Ovary (tissue), 9 donors: ENCODE measurements around the gene KPNA6. TPM values are rescaled to one million over a fixed set of nuclear protein-coding genes. Genes with fewer than 3 reads are reported as not detected.
A peak's percentile ranks its signal among the peaks of the same experiment; 100 is the strongest.

Experiments used
- DNase-seq, 5 donors: peaks; one replicate each; pipeline ENCODE4 v3.0.0-alpha.2; 2019 to 2020
- H3K27ac ChIP-seq, 2 donors: fragments of 200-600 bp; one replicate each; pipeline versions ENCODE4 v1.5.1 to v1.8.0; 2019 to 2022
- H3K27me3 ChIP-seq: fragments of 200-600 bp; one replicate; pipeline ENCODE4 v1.8.0; 2022
- H3K36me3 ChIP-seq: fragments of 200-600 bp; sonication (generic); one replicate; pipeline ENCODE4 v1.5.1; 2019
- H3K4me1 ChIP-seq: one replicate; pipeline ENCODE4 v1.8.1; 2013; ENCODE audit warnings: mild to moderate bottlenecking, moderate library complexity; ENCODE audit not compliant: insufficient read depth
- H3K4me3 ChIP-seq: fragments of 200-600 bp; sonication (generic); one replicate; pipeline ENCODE4 v1.5.1; 2017
- H3K9me3 ChIP-seq, 2 donors: fragments of 200-600 bp in 1 of 2; sonication (generic) in 1 of 2; one replicate each; pipeline versions ENCODE4 v1.5.1 to v1.8.1; 2013 to 2019; ENCODE audit warnings: mild to moderate bottlenecking in 1 of 2, moderate library complexity in 1 of 2
- EP300 ChIP-seq: sonication (generic); formaldehyde crosslinking; IDR thresholded peaks from one replicate; pipeline ENCODE4 v1.6.1; 2017; ENCODE audit warnings: antibody characterized with exemption
- POLR2A ChIP-seq: fragments of 450-650 bp; IDR thresholded peaks from one replicate; pipeline ENCODE4 v1.6.1; 2017; ENCODE audit warnings: antibody characterized with exemption, mild to moderate bottlenecking, moderate library complexity
- WGBS, 3 donors: extraction: QIAGEN DNeasy Blood & Tissue Kit in 1 of 3; methylation state at CpG; one replicate each; pipeline versions ENCODE4 v1.1.5 to v1.1.7; 2013 to 2017; 5-methylcytosine and 5-hydroxymethylcytosine counted together
- intact Hi-C, 4 donors: fragments of 100-400 bp; cut with DNase I; formaldehyde crosslinking; loops; one replicate each; pipeline versions ENCODE4 v1.11.0 to v1.15.1; 2022 to 2023
- polyA plus RNA-seq, 2 donors: library from polyadenylated mRNA; stranded (reverse); fragments of 200-250 nt in 1 of 2; fragments of 350-450 nt in 1 of 2; fragmentation: Illumina TruSeq in 1 of 2; extraction: RNeasy Lipid Tissue Mini Kit (QIAGEN cat#74804) in 1 of 2; gene quantifications; one replicate each; pipeline ENCODE4 v1.2.3, GENCODE V29; 2013 to 2014
- total RNA-seq, 7 donors: library from RNA; depleted of rRNA in 2 of 7; stranded (reverse); fragments of >200 nt in 2 of 7; fragmentation: NEBNext Ultra II Directional in 3 of 7; extraction: Animal tissue kit (Norgen Biotek cat#: 25700) in 3 of 7; gene quantifications; one replicate each; pipeline versions ENCODE4 v1.1.0 to v1.2.4, GENCODE V29; 2016 to 2023
- TF ChIP-seq, protein P1 (sequence below), 3 donors: fragments of 450-650 bp in 2 of 3; fragments of 200-600 bp in 1 of 3; IDR thresholded peaks; one replicate each; pipeline versions ENCODE4 v1.5.1 to v1.8.0; 2016 to 2022; ENCODE audit warnings: antibody characterized with exemption in 3 of 3, mild to moderate bottlenecking in 1 of 3
- donor health status: DM: no; HTN: no; CAD: no; lungs with moderate emphysema.
- donor health status: DM: no; HTN: no; CAD: no.
- donor health status: Bipolar disorder and iron deficiency.
- donor health status: DM: yes; HTN: yes; CAD: no.
- donor health status: DM: no; HTN: no; CAD: no.
- donor health status: DM: yes; HTN: yes; CAD: no.

Gene KPNA6
- total and polyA plus RNA-seq, 9 donors = 9.3 to 57.7 (median 45.7) TPM

DNA sequence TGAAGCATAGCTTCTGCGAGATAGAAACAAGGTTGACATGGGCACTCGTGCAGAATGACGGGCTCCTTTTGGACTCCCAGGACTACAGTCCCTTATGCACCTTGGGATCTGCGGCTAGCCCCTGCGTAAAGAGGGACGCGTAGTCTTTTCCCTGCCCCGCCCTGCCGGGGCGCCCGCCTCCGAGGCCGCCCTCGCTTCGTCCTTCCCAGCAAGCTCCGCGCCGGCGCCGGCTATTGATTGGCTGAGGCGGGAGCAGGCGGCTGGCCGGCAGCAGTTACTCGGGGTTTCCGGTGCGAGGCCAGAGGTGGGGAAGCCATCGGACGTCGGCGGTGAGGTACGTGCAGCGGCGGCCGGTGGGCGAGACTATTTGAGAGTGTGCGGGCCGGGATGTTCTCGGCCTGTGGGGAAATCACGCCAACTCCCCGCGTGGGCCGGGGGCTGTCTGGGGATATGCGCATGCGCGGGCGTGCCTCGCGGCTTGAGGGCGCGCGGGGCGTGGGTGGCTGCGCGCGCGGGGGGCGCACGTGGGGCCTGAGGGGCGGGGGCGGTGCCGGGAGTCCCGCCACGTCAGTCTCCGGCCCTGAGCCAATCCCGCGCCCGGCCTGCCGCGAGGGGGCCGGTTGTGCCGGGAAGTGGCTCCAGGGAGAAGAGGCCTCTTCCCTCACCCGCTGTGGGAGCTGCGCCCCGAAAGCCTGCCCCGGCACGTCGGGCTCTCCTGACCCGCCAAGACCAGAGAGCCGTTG lies 71.8 kb downstream of the KPNA6 start, which contains the start of gene TXLNA:
Gene TXLNA, plus strand, starts transcription at position 233 of the 743 bp plus-strand sequence. CDS start 671 bp downstream, outside the sequence.
- Histone ChIP-seq H3K9me3 (no peaks in the 10 kb centered on the region), H3K27me3 (no peaks in the 10 kb centered on the region), H3K4me1 (peaks cover 10% of the 10 kb centered on the region), H3K4me3 (peak within 1 kb of the TSS; percentile 80), H3K27ac (peak within 1 kb of the TSS; percentile 61 to 90), H3K36me3 (no peaks in the 10 kb centered on the region)
- TF ChIP-seq, protein P1, sequence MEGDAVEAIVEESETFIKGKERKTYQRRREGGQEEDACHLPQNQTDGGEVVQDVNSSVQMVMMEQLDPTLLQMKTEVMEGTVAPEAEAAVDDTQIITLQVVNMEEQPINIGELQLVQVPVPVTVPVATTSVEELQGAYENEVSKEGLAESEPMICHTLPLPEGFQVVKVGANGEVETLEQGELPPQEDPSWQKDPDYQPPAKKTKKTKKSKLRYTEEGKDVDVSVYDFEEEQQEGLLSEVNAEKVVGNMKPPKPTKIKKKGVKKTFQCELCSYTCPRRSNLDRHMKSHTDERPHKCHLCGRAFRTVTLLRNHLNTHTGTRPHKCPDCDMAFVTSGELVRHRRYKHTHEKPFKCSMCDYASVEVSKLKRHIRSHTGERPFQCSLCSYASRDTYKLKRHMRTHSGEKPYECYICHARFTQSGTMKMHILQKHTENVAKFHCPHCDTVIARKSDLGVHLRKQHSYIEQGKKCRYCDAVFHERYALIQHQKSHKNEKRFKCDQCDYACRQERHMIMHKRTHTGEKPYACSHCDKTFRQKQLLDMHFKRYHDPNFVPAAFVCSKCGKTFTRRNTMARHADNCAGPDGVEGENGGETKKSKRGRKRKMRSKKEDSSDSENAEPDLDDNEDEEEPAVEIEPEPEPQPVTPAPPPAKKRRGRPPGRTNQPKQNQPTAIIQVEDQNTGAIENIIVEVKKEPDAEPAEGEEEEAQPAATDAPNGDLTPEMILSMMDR (IDR thresholded peaks at IDR 0.05) = peak in 1 of 3 donors; percentile 29
- no peak for TF ChIP-seq EP300
- intact Hi-C loops = no loop called here
- peak; percentile 94 to 96 (median 94) for DNase-seq
- WGBS, 3 donors = 0 to 1% (median 1%) methylated on average over 41 to 79 of the region's 79 CpGs

DNA sequence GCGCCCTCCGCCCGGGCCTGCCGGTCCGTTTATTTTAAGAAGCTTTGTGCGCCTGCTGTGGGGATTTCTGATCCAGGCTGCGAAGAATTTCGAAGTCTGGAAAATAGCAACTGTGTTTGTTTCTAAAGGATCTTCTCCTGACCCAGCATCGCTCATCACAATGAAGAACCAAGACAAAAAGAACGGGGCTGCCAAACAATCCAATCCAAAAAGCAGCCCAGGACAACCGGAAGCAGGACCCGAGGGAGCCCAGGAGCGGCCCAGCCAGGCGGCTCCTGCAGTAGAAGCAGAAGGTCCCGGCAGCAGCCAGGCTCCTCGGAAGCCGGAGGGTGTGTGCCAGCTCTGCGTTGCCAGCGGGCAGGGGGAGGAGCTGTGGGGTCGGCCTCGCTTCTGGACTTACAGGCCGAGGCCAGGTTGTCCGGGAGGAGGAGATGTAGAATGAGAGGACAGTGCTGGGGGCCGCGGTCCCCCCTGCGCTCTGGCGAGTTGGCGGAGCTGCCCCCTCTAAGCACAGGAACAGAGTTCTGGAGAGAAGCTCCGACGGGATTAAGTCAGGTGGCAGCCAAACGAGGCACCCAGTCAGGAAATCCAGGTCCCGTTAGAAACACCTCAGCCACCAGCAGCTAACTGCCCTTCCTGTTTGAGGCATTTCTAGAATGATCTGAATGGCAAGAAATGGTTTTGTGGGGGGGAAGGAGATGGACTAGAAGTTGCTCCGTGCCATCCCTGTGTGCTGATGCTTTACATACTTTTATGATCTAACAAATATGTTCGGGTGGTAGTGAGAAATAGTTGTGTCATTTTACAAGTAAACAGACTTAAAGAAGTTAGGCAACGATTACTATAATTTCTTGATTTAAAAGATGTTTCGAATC lies 72.6 kb downstream of the KPNA6 start:
- H3K9me3 ChIP-seq = no peaks in the 10 kb centered on the region
- peak; percentile 58 to 77 (median 65) for DNase-seq
- H3K4me3 ChIP-seq = peak overlapping the region; percentile 80
- WGBS, 3 donors = 3 to 4% (median 3%) methylated on average over 36 of the region's 36 CpGs
- H3K27ac ChIP-seq = peak overlapping the region; percentile 61 to 90
- H3K27me3 ChIP-seq = no peaks in the 10 kb centered on the region
- H3K4me1 ChIP-seq = peaks cover 10% of the 10 kb centered on the region
- no peaks in the 10 kb centered on the region for H3K36me3 ChIP-seq
- TF ChIP-seq EP300 (no peak), POLR2A (peak; percentile 54)
- TF ChIP-seq, protein P1 (IDR thresholded peaks at IDR 0.05) = no peak
- intact Hi-C loops = no loop called here

DNA sequence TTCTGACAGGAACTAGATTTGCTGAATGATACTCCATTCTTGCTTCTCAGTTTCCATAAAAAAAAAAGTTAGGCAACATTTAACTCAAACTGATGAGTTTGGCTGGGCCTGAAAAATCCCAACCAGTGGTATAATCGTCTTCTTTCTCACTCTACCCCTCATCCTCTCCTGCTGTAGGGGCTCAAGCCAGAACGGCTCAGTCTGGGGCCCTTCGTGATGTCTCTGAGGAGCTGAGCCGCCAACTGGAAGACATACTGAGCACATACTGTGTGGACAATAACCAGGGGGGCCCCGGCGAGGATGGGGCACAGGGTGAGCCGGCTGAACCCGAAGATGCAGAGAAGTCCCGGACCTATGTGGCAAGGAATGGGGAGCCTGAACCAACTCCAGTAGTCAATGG lies 73.2 kb downstream of the KPNA6 start:
- Histone ChIP-seq H3K27me3 (no peaks in the 10 kb centered on the region), H3K9me3 (no peaks in the 10 kb centered on the region), H3K4me1 (peaks cover 10% of the 10 kb centered on the region), H3K36me3 (no peaks in the 10 kb centered on the region), H3K4me3 (peak overlapping the region; percentile 9), H3K27ac (peak overlapping the region in 1 of 2 donors; percentile 90)
- no peak for DNase-seq
- 51 to 62% (median 54%) methylated on average over 9 of the region's 9 CpGs for WGBS, 3 donors
- intact Hi-C loops = no loop called here
- TF ChIP-seq, protein P1 (IDR thresholded peaks at IDR 0.05) = no peak
- TF ChIP-seq EP300 = no peak

DNA sequence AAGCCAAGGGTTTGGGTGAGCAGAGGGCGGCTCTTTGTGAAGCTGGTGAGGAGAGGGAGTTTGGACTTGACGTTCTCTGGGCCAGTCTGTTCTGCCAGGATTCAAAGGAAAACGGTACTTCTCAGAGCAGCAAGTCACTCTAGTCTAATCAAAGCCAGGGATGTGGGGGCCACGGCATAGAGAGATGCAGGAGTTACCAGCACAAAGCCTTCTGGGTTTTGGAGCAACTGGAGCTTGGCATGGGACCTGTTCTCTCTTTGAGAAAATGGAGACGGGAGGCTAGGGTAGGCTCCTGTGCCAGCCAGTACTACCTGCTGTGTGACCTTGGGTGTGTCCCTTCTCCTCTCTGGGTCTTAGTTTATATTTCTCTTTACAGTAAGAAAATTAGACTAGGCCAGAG lies 73.7 kb downstream of the KPNA6 start:
- peaks cover 11% of the 10 kb centered on the region for H3K4me1 ChIP-seq
- H3K27ac ChIP-seq = no peak overlapping the region
- H3K27me3 ChIP-seq = no peaks in the 10 kb centered on the region
- no peaks in the 10 kb centered on the region for H3K9me3 ChIP-seq
- TF ChIP-seq EP300 = no peak
- TF ChIP-seq, protein P1 (IDR thresholded peaks at IDR 0.05) = no peak
- TF ChIP-seq POLR2A = no peak
- H3K36me3 ChIP-seq = no peaks in the 10 kb centered on the region
- intact Hi-C loops = no loop called here
- 62 to 73% (median 64%) methylated on average over 5 of the region's 5 CpGs for WGBS, 3 donors
- DNase-seq = no peak
- no peak overlapping the region for H3K4me3 ChIP-seq
